ENCODE results near the gene ARL4C. TPM values are rescaled to one million over a fixed set of nuclear protein-coding genes. Genes with fewer than 3 reads are reported as not detected.
"Not testable (repeated sequence)": the region's sequence is repeated elsewhere in the genome, so short reads cannot be mapped to it uniquely, and the experiment has no call there.

The ARL4C gene
- polyA plus RNA-seq, 1 experiment: 15.0 TPM

DNA sequence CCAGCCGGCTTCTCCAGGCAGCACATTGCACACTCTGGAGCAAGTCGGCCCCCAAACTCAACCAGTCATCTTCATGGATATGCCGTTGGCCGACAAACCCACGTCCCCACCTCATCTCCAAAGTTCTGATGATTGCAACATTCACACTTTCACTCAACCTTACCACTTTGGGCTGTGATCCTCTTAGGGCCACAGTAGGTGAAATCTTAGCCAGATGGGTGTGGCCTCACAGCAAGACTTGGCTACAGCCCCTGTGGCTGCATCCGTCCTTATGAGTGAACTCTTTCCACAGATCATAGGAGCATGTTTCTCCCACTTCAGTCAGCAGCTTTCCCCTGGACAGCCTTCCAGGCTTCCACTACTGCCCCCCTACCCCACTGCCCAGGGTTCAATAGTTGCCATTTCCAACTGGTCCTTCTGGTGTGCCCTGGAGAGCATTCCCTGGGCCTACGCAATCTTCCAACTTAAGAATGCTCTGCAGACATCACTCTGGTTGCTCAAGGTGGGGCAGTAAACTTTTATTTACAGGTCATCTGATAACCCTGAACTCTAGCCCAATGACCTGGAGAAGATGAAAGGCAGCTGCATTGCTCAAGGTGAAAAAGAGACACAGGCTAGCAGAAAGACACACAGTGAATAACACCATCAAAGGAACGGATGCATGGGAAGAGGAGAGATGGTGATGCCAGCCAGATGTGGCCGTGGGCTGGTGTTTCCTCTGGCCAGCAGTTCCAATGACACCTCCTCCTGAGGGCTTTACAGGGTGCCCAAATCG, 34.5 kb downstream of the ARL4C start:
- H3K27me3 ChIP-seq (ENCODE audit: control insufficient read depth, insufficient read depth, low read length): no peaks in the 10 kb centered on the region
- H3K9me3 ChIP-seq (ENCODE audit: control insufficient read depth, insufficient read depth, low read length): peaks cover 27% of the 10 kb centered on the region
- ChIA-PET CTCF (no interaction called here), POLR2A (no interaction called here)
- no peak overlapping the region for H3K27ac ChIP-seq (ENCODE audit: low read depth, low read length)
- TF ChIP-seq, protein P1, sequence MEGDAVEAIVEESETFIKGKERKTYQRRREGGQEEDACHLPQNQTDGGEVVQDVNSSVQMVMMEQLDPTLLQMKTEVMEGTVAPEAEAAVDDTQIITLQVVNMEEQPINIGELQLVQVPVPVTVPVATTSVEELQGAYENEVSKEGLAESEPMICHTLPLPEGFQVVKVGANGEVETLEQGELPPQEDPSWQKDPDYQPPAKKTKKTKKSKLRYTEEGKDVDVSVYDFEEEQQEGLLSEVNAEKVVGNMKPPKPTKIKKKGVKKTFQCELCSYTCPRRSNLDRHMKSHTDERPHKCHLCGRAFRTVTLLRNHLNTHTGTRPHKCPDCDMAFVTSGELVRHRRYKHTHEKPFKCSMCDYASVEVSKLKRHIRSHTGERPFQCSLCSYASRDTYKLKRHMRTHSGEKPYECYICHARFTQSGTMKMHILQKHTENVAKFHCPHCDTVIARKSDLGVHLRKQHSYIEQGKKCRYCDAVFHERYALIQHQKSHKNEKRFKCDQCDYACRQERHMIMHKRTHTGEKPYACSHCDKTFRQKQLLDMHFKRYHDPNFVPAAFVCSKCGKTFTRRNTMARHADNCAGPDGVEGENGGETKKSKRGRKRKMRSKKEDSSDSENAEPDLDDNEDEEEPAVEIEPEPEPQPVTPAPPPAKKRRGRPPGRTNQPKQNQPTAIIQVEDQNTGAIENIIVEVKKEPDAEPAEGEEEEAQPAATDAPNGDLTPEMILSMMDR (IDR thresholded peaks at IDR 0.05; ENCODE audit: low read depth, low read length): no peak
- DNase-seq (ENCODE audit: low read depth, low spot score): no peak
- H3K4me3 ChIP-seq (ENCODE audit: low read depth, low read length): no peak overlapping the region

DNA sequence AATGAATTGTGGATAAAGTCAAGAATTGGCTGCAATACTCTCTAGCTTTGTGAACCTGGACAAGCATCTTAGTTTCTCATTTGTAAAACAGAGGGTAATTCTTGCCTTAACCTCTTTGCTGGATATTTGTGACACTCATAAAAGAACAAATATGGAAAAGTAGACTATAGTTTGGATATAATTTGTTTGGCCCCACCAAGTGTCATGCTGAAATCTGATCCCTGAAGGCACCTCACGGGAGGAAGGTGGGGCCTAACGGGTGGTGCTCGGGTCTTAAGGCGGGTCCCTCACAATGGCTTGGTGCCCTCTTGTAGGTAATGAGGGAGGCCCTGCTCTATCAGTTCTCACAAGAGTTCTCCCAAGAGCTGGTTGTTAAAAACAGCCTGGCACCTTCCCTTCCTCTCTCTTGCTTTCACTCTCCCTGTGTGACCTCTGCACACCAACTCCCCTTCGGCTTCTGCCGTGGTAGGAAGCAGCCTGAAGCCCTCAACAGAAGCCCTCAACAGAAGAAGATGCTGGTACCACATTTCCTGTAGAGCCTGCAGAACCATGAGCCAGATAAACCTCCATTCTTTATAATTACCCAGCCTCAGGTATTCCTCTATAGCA, 37.4 kb downstream of the ARL4C start:
- Histone ChIP-seq H3K4me3 (ENCODE audit: low read depth, low read length) (no peak overlapping the region), H3K27me3 (ENCODE audit: control insufficient read depth, insufficient read depth, low read length) (no peaks in the 10 kb centered on the region), H3K27ac (ENCODE audit: low read depth, low read length) (no peak overlapping the region), H3K9me3 (ENCODE audit: control insufficient read depth, insufficient read depth, low read length) (peaks cover 17% of the 10 kb centered on the region)
- ChIA-PET CTCF (interaction anchor here (1.0 kb wide), 1 partner anchor 86 kb away, joined by 3 read pairs; no protein-coding TSS in a partner anchor), POLR2A (no interaction called here)
- DNase-seq (ENCODE audit: low read depth, low spot score): no peak
- TF ChIP-seq, protein P1 (IDR thresholded peaks at IDR 0.05; ENCODE audit: low read depth, low read length): no peak

DNA sequence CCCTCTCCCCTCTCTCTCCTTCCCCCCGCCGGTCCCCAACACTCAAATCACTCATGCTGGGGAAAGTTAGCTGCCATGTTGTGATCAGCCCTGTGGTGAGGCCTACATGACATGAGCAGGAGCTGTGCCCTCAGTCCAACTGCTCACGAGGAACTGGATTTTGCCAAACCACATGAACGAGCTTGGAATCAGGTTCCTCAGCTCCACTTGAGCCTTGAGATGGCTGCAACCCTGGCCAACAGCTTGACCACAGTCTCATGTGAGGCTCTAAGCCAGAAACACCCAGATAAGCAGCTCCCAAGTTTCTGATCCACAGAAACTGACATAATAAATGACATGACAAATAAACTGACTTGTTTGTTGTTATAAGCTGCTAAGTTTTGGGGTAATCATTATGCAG, 38.4 kb downstream of the ARL4C start:
- TF ChIP-seq, protein P1 (IDR thresholded peaks at IDR 0.05; ENCODE audit: low read depth, low read length): no peak
- Histone ChIP-seq H3K9me3 (ENCODE audit: control insufficient read depth, insufficient read depth, low read length) (peaks cover 17% of the 10 kb centered on the region), H3K27ac (ENCODE audit: low read depth, low read length) (no peak overlapping the region), H3K4me3 (ENCODE audit: low read depth, low read length) (no peak overlapping the region), H3K27me3 (ENCODE audit: control insufficient read depth, insufficient read depth, low read length) (no peaks in the 10 kb centered on the region)
- ChIA-PET POLR2A (no interaction called here), CTCF (interaction anchor here (0.5 kb wide), 1 partner anchor 321 kb away, joined by 4 read pairs; no protein-coding TSS in a partner anchor)
- DNase-seq (ENCODE audit: low read depth, low spot score): no peak

DNA sequence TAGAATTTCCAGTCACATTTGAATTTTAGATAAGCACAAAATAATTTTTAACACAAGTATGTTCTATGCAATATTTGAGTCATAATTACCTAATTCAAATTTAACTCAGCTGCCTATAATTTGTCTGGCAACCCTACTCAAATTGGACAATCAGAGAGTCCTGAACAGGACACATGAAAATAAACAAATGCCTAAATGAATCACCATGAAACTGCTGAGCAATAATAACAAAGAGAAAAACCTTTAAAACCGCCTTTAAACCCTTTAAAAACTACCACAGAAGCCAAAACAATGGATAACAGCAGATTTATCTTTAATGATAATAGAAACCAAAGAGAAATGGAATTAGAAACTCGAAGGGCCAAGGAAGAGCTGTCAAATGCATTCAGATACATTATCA, 39.5 kb downstream of the ARL4C start:
- Histone ChIP-seq H3K9me3 (ENCODE audit: control insufficient read depth, insufficient read depth, low read length) (peaks cover 17% of the 10 kb centered on the region), H3K27ac (ENCODE audit: low read depth, low read length) (no peak overlapping the region), H3K4me3 (ENCODE audit: low read depth, low read length) (no peak overlapping the region), H3K27me3 (ENCODE audit: control insufficient read depth, insufficient read depth, low read length) (no peaks in the 10 kb centered on the region)
- ChIA-PET POLR2A (no interaction called here), CTCF (no interaction called here)
- TF ChIP-seq, protein P1 (IDR thresholded peaks at IDR 0.05; ENCODE audit: low read depth, low read length): no peak
- DNase-seq (ENCODE audit: low read depth, low spot score): peak; percentile 15

DNA sequence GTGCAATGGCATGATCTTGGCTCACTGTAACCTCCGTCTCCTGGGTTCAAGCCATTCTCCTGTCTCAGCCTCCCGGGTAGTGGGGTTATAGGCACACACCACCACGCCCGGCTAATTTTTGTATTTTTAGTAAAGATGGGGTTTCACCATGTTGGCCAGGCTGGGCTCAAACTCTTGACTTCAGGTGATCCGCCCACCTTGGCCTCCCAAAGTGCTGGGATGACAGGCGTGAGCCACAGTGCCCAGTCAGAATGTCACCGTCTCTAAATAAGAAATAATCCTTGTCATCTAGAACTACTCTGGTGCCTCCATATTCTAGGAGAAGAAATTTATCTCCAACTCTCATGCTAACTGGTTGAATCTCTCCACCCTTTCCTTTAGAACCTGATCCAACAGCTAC, 41.6 kb downstream of the ARL4C start:
- DNase-seq (ENCODE audit: low read depth, low spot score); H3K4me3 ChIP-seq (ENCODE audit: low read depth, low read length); H3K27ac ChIP-seq (ENCODE audit: low read depth, low read length); POLR2A ChIA-PET; H3K27me3 ChIP-seq (ENCODE audit: control insufficient read depth, insufficient read depth, low read length): not testable (repeated sequence)
- CTCF ChIA-PET: interaction anchor here (0.5 to 1.3 kb wide), 2 partner anchors 10 to 109 kb away, joined by 3 to 4 read pairs; no protein-coding TSS in a partner anchor
- peaks cover 14% of the 10 kb centered on the region for H3K9me3 ChIP-seq (ENCODE audit: control insufficient read depth, insufficient read depth, low read length)

Measured in AG04450 (cell line).